ENCODE results near the gene NPAS2. TPM values are rescaled to one million over a fixed set of nuclear protein-coding genes. Genes with fewer than 3 reads are reported as not detected.
A peak's percentile ranks its signal among the peaks of the same experiment; 100 is the strongest.

Gene NPAS2
- total RNA-seq, 1 experiment from 2014 or later, result 20.4 TPM

GRCh38 chr2:100856732-100857131 lies 36.8 kb downstream of the NPAS2 start (continued):
- no peak for TF ChIP-seq REST (IDR thresholded peaks at IDR 0.05; ENCODE audit: low read depth)
- no peak for TF ChIP-seq EGR1 (IDR thresholded peaks at IDR 0.05; ENCODE audit: low read depth)
- TF ChIP-seq EZH2 (IDR thresholded peaks at IDR 0.05), result no peak
- no peak for TF ChIP-seq ELF1 (IDR thresholded peaks at IDR 0.05; ENCODE audit: borderline replicate concordance, low read depth)
- TF ChIP-seq RAD21 (IDR thresholded peaks at IDR 0.05; ENCODE audit: low read depth), result peak; percentile 7; the same call in 1 of the 2 replicates
- TF ChIP-seq ZBTB33 (IDR thresholded peaks at IDR 0.05; ENCODE audit: extremely low read depth, insufficient replicate concordance, low read length), result no peak
- 0 out of 2 replicates have a peak, but pooled peaks have one; percentile 41 for TF ChIP-seq CBX3 (IDR thresholded peaks at IDR 0.05; ENCODE audit: low read depth)
- TF ChIP-seq ZFX (IDR thresholded peaks at IDR 0.05), result no peak

DNA sequence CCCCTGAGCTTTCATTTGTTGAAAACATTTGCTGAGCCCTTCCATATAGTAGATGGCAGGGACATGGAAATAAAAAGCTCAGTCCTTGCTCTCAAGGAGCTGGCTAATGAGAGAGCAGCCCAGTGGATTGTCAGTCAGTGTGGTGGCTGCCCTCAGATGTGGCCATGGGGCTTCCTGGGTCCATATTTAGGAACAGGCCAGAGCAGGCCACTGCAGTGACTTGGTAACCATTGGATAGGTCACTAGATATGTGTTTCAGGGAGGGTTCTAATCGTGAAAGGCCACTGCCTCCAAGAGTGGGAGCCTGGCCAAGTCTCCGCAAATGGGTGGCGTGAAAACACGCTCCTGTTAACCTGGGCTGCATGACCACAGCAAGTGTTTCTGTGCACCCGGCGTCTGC lies 37.4 kb downstream of the NPAS2 start:
- intact Hi-C loops (cut with micrococcal nuclease), result no loop called here
- Histone ChIP-seq H3K4me2 (ENCODE audit: low read length) (no peak overlapping the region), H3K4me3 (replicated peaks in 1 of 2; ENCODE audit: low read depth in 1 of 2, low read length in 2 of 2) (no peak overlapping the region), H3K27me3 (ENCODE audit: insufficient read depth, low read length) (no peaks in the 10 kb centered on the region), H3K9ac (ENCODE audit: low read length) (no peak overlapping the region), H3K9me2 (ENCODE audit: insufficient read depth) (no peaks in the 10 kb centered on the region), H3K9me3 (ENCODE audit: control insufficient read depth in 1 of 2, insufficient read depth in 1 of 2, low read depth in 1 of 2, low read length in 2 of 2) (no peaks in the 10 kb centered on the region), H4K20me1 (ENCODE audit: insufficient read depth) (no peaks in the 10 kb centered on the region), H2AFZ (ENCODE audit: low read depth, low read length, poor library complexity, severe bottlenecking) (no peak overlapping the region), H3K36me3 (ENCODE audit: control insufficient read depth in 1 of 2, insufficient read depth in 2 of 2, low read length in 2 of 2) (no peaks in the 10 kb centered on the region), H3K4me1 (ENCODE audit: control insufficient read depth in 1 of 2, insufficient read depth in 2 of 2, low read length in 2 of 2) (peaks cover 0 to 27% of the 10 kb centered on the region in 2 experiments; a peak in 3 of 4 replicates), H3K27ac (ENCODE audit: low read depth, low read length) (no peak overlapping the region), H3K79me2 (ENCODE audit: insufficient read depth, low read length) (no peaks in the 10 kb centered on the region; the same call in 1 of the 2 replicates)
- RAD21 ChIA-PET (ENCODE audit: low non-redundant PET in 1 of 2, low total read pairs in 2 of 2, uncharacterized antibody in 2 of 2, unreplicated experiment in 2 of 2), result no interaction called here
- POLR2A ChIA-PET, result no interaction called here
- no peak for TF ChIP-seq EGR1 (IDR thresholded peaks at IDR 0.05; ENCODE audit: low read depth)
- CTCF ChIA-PET, result no interaction called here
- no TSS peak for BruUV-seq (replicated peaks)
- ATAC-seq (no peak), DNase-seq (ENCODE audit: low read depth, low spot score) (no peak)

Data from HCT116 (cell line).